SK-N-MC (cell line): ENCODE data around the gene ZBTB20.

ENCODE experiments used
- EZH2 ChIP-seq: fragments of 200-600 bp; sonication (generic); IDR thresholded peaks from one replicate; pipeline ENCODE4 v1.6.1; 2017; ENCODE audit warnings: antibody characterized with exemption
- FOXP2 ChIP-seq: optimal IDR thresholded peaks from 2 replicates; pipeline ENCODE3; 2011; ENCODE audit warnings: mild to moderate bottlenecking, moderate library complexity; ENCODE audit not compliant: insufficient read depth; ENCODE audit errors: extremely low read length, control extremely low read depth

DNA sequence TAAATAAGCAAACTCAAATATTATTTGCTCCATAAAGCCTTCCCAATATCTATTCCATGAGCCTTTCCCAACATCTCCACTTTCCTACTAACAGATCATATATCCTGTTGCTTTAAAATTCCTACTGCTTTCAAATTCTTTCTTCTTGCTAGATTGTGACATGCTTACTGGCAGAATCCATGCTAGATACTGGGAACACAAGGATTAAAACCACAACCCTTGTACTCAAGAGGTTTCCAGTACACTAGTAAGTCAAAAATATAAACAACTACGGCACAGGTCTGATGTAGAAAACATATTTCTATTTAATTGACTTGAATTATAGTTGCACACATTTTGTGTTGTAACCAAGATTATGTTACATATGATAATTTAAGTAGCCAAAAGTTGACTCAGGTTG, 275.0 kb downstream of the ZBTB20 start:
- TF ChIP-seq EZH2 (no peak), FOXP2 (no peak)
